NT2/D1 (cell line): ENCODE results near the gene ERC2.

Experiments used
- SUZ12 ChIP-seq: IDR thresholded peaks from 2 replicates; pipeline ENCODE4 v1.6.1; 2011; ENCODE audit not compliant: insufficient read length, insufficient read depth; ENCODE audit errors: extremely low read depth
- YY1 ChIP-seq: IDR thresholded peaks from 2 replicates; pipeline ENCODE4 v1.6.1; 2011; ENCODE audit not compliant: insufficient read length, insufficient read depth
- ZNF274 ChIP-seq: IDR thresholded peaks from 2 replicates; pipeline ENCODE4 v1.6.1; 2011; ENCODE audit warnings: mild to moderate bottlenecking, low read depth, low read length

DNA sequence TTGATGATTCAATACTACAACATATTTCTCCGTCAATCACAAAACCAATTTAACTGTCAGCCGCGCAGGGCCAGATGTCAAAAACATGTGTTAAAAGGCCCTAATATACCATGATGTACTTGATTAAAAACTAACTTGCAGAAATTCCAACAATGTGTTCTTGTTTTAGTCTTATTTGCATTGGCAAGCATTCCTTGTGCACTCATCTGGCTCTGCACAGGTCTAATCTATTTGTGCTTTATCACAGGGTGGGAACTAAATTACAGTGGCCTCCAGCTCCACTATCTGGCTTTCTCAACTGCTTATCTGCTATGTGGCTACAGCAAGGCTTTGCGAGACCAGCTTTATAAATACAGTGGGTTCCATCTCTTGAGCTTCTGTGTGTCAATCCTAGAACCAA lies 455.5 kb downstream of the ERC2 start:
- TF ChIP-seq YY1: no peak
- TF ChIP-seq SUZ12: no peak
- no peak for TF ChIP-seq ZNF274
